Amniotic epithelial cell (primary cell): ENCODE measurements around the gene STARD9.
"Not testable (repeated sequence)": the region's sequence is repeated elsewhere in the genome, so short reads cannot be mapped to it uniquely, and the experiment has no call there.

Source experiments
- DNase-seq: peaks from one replicate; pipeline ENCODE4 v3.0.0-alpha.2; 2010; ENCODE audit warnings: low read depth

The STARD9 gene

GRCh38 chr15:42590619-42591237, 15.3 kb downstream of the STARD9 start:
- no peak for DNase-seq

- no peak for DNase-seq
These were observed 16.0 kb downstream of the STARD9 start for GRCh38 chr15:42591238-42591934.

- DNase-seq = no peak
These were observed 17.3 kb downstream of the STARD9 start for GRCh38 chr15:42592716-42593115.

GRCh38 chr15:42593143-42593542, 17.7 kb downstream of the STARD9 start:
- DNase-seq = no peak

- peak; percentile 13 for DNase-seq
These were observed 18.7 kb downstream of the STARD9 start for GRCh38 chr15:42594095-42594494.

GRCh38 chr15:42595626-42596240, 20.3 kb downstream of the STARD9 start:
- DNase-seq = no peak

- not testable (repeated sequence) for DNase-seq
These were observed 25.9 kb downstream of the STARD9 start for GRCh38 chr15:42601316-42601715.

- DNase-seq = no peak
These were observed 27.1 kb downstream of the STARD9 start for GRCh38 chr15:42602501-42602900.

GRCh38 chr15:42603978-42604377, 28.6 kb downstream of the STARD9 start:
- DNase-seq = no peak

GRCh38 chr15:42604894-42605744, 29.7 kb downstream of the STARD9 start:
- DNase-seq = peak; percentile 15

GRCh38 chr15:42605796-42606195, 30.4 kb downstream of the STARD9 start:
- DNase-seq = no peak

- peak; percentile 56 for DNase-seq
These were observed 32.7 kb downstream of the STARD9 start for GRCh38 chr15:42608110-42608531.

- DNase-seq = no peak
These were observed 33.5 kb downstream of the STARD9 start for GRCh38 chr15:42608752-42609488.

GRCh38 chr15:42611532-42611931, 36.1 kb downstream of the STARD9 start:
- no peak for DNase-seq

GRCh38 chr15:42612367-42612912, 37.0 kb downstream of the STARD9 start:
- no peak for DNase-seq

- DNase-seq = no peak
These were observed 40.7 kb downstream of the STARD9 start for GRCh38 chr15:42616107-42616506.

GRCh38 chr15:42619656-42620371, 44.4 kb downstream of the STARD9 start:
- DNase-seq = no peak

GRCh38 chr15:42621386-42621785, 46.0 kb downstream of the STARD9 start:
- no peak for DNase-seq

GRCh38 chr15:42621996-42622925, 46.9 kb downstream of the STARD9 start:
- peak; percentile 14 for DNase-seq

GRCh38 chr15:42623951-42624350, 48.5 kb downstream of the STARD9 start:
- no peak for DNase-seq
